Raji (cell line): ENCODE results near the gene IL36RN.

Experiments
- POLR2A ChIP-seq: IDR thresholded peaks from 2 replicates; pipeline ENCODE4 v1.6.1; 2011; ENCODE audit warnings: low read depth, low read length, control low read depth; ENCODE audit not compliant: insufficient read depth

The IL36RN gene

GRCh38 chr2:113058998-113059960 lies at the start of gene IL36RN:
Gene IL36RN (plus strand): TSS chr2:113059198. CDS start chr2:113059439, 241 bp downstream.
- TF ChIP-seq POLR2A, result no peak

- no peak for TF ChIP-seq POLR2A
Observed at GRCh38 chr2:113009622-113010021, 49.4 kb upstream of the IL36RN start.

GRCh38 chr2:113010088-113010487 lies 48.9 kb upstream of the IL36RN start:
- no peak for TF ChIP-seq POLR2A

- TF ChIP-seq POLR2A, result no peak
Observed at GRCh38 chr2:113011108-113011507, 47.9 kb upstream of the IL36RN start.

- no peak for TF ChIP-seq POLR2A
Observed at GRCh38 chr2:113012436-113013335, 46.3 kb upstream of the IL36RN start.

- no peak for TF ChIP-seq POLR2A
Observed at GRCh38 chr2:113013336-113013661, 45.7 kb upstream of the IL36RN start.

- TF ChIP-seq POLR2A, result no peak
Observed at GRCh38 chr2:113014067-113014466, 44.9 kb upstream of the IL36RN start.

GRCh38 chr2:113015042-113015441 lies 44.0 kb upstream of the IL36RN start:
- TF ChIP-seq POLR2A, result no peak

GRCh38 chr2:113015655-113016054 lies 43.3 kb upstream of the IL36RN start:
- TF ChIP-seq POLR2A, result no peak

GRCh38 chr2:113018509-113018908 lies 40.5 kb upstream of the IL36RN start:
- TF ChIP-seq POLR2A, result no peak

- TF ChIP-seq POLR2A, result no peak
Observed at GRCh38 chr2:113021312-113021711, 37.7 kb upstream of the IL36RN start.

GRCh38 chr2:113024764-113025163 lies 34.2 kb upstream of the IL36RN start:
- TF ChIP-seq POLR2A, result no peak

- TF ChIP-seq POLR2A, result no peak
Observed at GRCh38 chr2:113025737-113026136, 33.3 kb upstream of the IL36RN start.

GRCh38 chr2:113027691-113028090 lies 31.3 kb upstream of the IL36RN start:
- no peak for TF ChIP-seq POLR2A

GRCh38 chr2:113028112-113028511 lies 30.9 kb upstream of the IL36RN start:
- TF ChIP-seq POLR2A, result no peak

GRCh38 chr2:113032737-113033136 lies 26.3 kb upstream of the IL36RN start:
- no peak for TF ChIP-seq POLR2A
